Caco-2 (cell line): Measurements from ENCODE around the gene LHX3. TPM values are rescaled to one million over a fixed set of nuclear protein-coding genes. Genes with fewer than 3 reads are reported as not detected.
A peak's percentile ranks its signal among the peaks of the same experiment; 100 is the strongest.

Experiments
- BruUV-seq: library from RNA; stranded (reverse); fragments of 400-500 nt; replicated peaks from 2 replicates; lab custom pipeline; 2021; lab: Mats Ljungman, UMichigan
- CTCF ChIA-PET: fragments of 300-600 bp; sonication (Branson Sonifier 250); formaldehyde crosslinking; loops from one replicate; lab custom pipeline; 2022; ENCODE audit warnings: antibody characterized with exemption; lab: Charles Lee
- POLR2A ChIA-PET: fragments of 300-600 bp; sonication (Branson Sonifier 250); formaldehyde crosslinking; loops from one replicate; lab custom pipeline; 2022; ENCODE audit warnings: antibody characterized with exemption; lab: Charles Lee
- DNase-seq, 2 experiments: peaks; one replicate each; pipeline versions ENCODE4 v3.0.0 to v3.0.0-alpha.2; 2020 to 2022
- H3K27me3 ChIP-seq: replicated peaks from 2 replicates; pipeline ENCODE4 v1.6.0; 2011; ENCODE audit warnings: low read length; ENCODE audit not compliant: control insufficient read depth, insufficient read depth
- H3K36me3 ChIP-seq: 2 replicates; pipeline ENCODE4 v1.5.1; 2011; ENCODE audit warnings: low read length; ENCODE audit not compliant: control insufficient read depth, insufficient read depth
- H3K4me1 ChIP-seq: fragments of 250-450 bp; sonication (Bioruptor Pico); 2 replicates; pipeline ENCODE4 v1.5.1; 2020; ENCODE audit warnings: mild to moderate bottlenecking
- H3K4me3 ChIP-seq: 2 replicates; pipeline ENCODE4 v1.5.1; 2011; ENCODE audit warnings: low read depth, mild to moderate bottlenecking, control low read depth, low read length
- H3K9me3 ChIP-seq: fragments of 250-450 bp; sonication (Bioruptor Pico); 2 replicates; pipeline ENCODE4 v1.5.1; 2020; ENCODE audit warnings: mild to moderate bottlenecking, moderate library complexity
- H3K27ac Mint-ChIP-seq: one replicate; pipeline ENCODE4 v1.8.0; 2022; ENCODE audit warnings: mixed read lengths; ENCODE audit not compliant: unreplicated experiment
- H3K27me3 Mint-ChIP-seq: one replicate; pipeline ENCODE4 v1.8.0; 2022; ENCODE audit warnings: mixed read lengths; ENCODE audit not compliant: insufficient read depth, unreplicated experiment
- H3K36me3 Mint-ChIP-seq: one replicate; pipeline ENCODE4 v1.8.0; 2022; ENCODE audit warnings: mild to moderate bottlenecking, mixed read lengths; ENCODE audit not compliant: insufficient read depth, unreplicated experiment
- H3K4me1 Mint-ChIP-seq: one replicate; pipeline ENCODE4 v1.8.0; 2022; ENCODE audit warnings: low read depth, mixed read lengths; ENCODE audit not compliant: unreplicated experiment
- H3K4me3 Mint-ChIP-seq: one replicate; pipeline ENCODE4 v1.8.0; 2022; ENCODE audit warnings: mild to moderate bottlenecking, moderate library complexity, mixed read lengths; ENCODE audit not compliant: unreplicated experiment
- H3K9me3 Mint-ChIP-seq: one replicate; pipeline ENCODE4 v1.8.0; 2022; ENCODE audit warnings: mixed read lengths; ENCODE audit not compliant: unreplicated experiment
- CTCF ChIP-seq, 2 experiments: fragments of 200-600 bp in 1 of 2; IDR thresholded peaks; 1 replicate in 1 of 2; 2 replicates in 1 of 2; pipeline versions ENCODE4 v1.5.1 to v1.8.0; 2011 to 2022; ENCODE audit warnings: antibody characterized with exemption in 1 of 2, control low read depth in 1 of 2, inconsistent platforms in 1 of 2, low read depth in 1 of 2, low read length in 1 of 2, mild to moderate bottlenecking in 1 of 2, moderate library complexity in 1 of 2; ENCODE audit not compliant: insufficient read depth in 1 of 2, severe bottlenecking in 1 of 2, unreplicated experiment in 1 of 2
- intact Hi-C: fragments of 100-400 bp; cut with micrococcal nuclease; formaldehyde crosslinking; loops from one replicate; pipeline ENCODE4 v1.10.0; 2022; ENCODE audit not compliant: unreplicated experiment
- total RNA-seq: library from RNA; stranded (reverse); gene quantifications from 2 replicates; pipeline ENCODE4 v1.2.3, GENCODE V29; 2022

The LHX3 gene
- total RNA-seq, 1 experiment from 2014 or later, result 1.2 TPM

- Histone ChIP-seq H3K4me3 (peak overlapping the region; percentile 19), H3K36me3 (no peaks in the 10 kb centered on the region), H3K4me1 (peaks cover 12% of the 10 kb centered on the region), H3K9me3 (no peaks in the 10 kb centered on the region), H3K27me3 (no peaks in the 10 kb centered on the region)
- ChIA-PET CTCF (no interaction called here), POLR2A (no interaction called here)
- no TSS peak for BruUV-seq
- TF ChIP-seq CTCF (IDR thresholded peaks at IDR 0.05; ENCODE audit: insufficient read depth in 1 of 2, low read depth in 1 of 2, low read length in 1 of 2, severe bottlenecking in 1 of 2, unreplicated experiment in 1 of 2), result no peak
- Mint-ChIP-seq H3K36me3 (no peaks in the 10 kb centered on the region), H3K4me1 (peaks cover 10% of the 10 kb centered on the region), H3K27me3 (no peaks in the 10 kb centered on the region), H3K27ac (no peak overlapping the region), H3K4me3 (peak overlapping the region; percentile 51), H3K9me3 (no peaks in the 10 kb centered on the region)
- intact Hi-C loops, result no loop called here
- no peak for DNase-seq
Measured at GRCh38 chr9:136193127-136193890, 11.6 kb downstream of the LHX3 start.

GRCh38 chr9:136192289-136193126 lies 12.4 kb downstream of the LHX3 start:
- Histone ChIP-seq H3K4me3 (no peak overlapping the region), H3K9me3 (no peaks in the 10 kb centered on the region), H3K27me3 (no peaks in the 10 kb centered on the region), H3K4me1 (peaks cover 12% of the 10 kb centered on the region), H3K36me3 (no peaks in the 10 kb centered on the region)
- POLR2A ChIA-PET, result no interaction called here
- BruUV-seq, result no TSS peak
- no peak for DNase-seq
- no peaks in the 10 kb centered on the region for H3K9me3 Mint-ChIP-seq
- CTCF ChIA-PET, result interaction anchor here (0.7 kb wide), 1 partner anchor 258 kb away, joined by 3 read pairs; no protein-coding TSS in a partner anchor
- intact Hi-C loops, result no loop called here
- H3K27ac Mint-ChIP-seq, result no peak overlapping the region
- no peak overlapping the region for H3K4me3 Mint-ChIP-seq
- no peaks in the 10 kb centered on the region for H3K27me3 Mint-ChIP-seq
- H3K4me1 Mint-ChIP-seq, result peaks cover 10% of the 10 kb centered on the region
- no peaks in the 10 kb centered on the region for H3K36me3 Mint-ChIP-seq
- no peak for TF ChIP-seq CTCF (IDR thresholded peaks at IDR 0.05; ENCODE audit: insufficient read depth in 1 of 2, low read depth in 1 of 2, low read length in 1 of 2, severe bottlenecking in 1 of 2, unreplicated experiment in 1 of 2)

GRCh38 chr9:136191960-136192286 lies 13.0 kb downstream of the LHX3 start:
- intact Hi-C loops, result no loop called here
- Mint-ChIP-seq H3K9me3 (no peaks in the 10 kb centered on the region), H3K4me1 (peaks cover 9% of the 10 kb centered on the region), H3K27me3 (no peaks in the 10 kb centered on the region), H3K27ac (no peak overlapping the region), H3K4me3 (no peak overlapping the region), H3K36me3 (no peaks in the 10 kb centered on the region)
- no peak for DNase-seq
- Histone ChIP-seq H3K4me1 (peaks cover 9% of the 10 kb centered on the region), H3K36me3 (no peaks in the 10 kb centered on the region), H3K4me3 (no peak overlapping the region), H3K9me3 (no peaks in the 10 kb centered on the region), H3K27me3 (no peaks in the 10 kb centered on the region)
- ChIA-PET POLR2A (no interaction called here), CTCF (interaction anchor here (0.7 kb wide), 1 partner anchor 257 kb away, joined by 3 read pairs; no protein-coding TSS in a partner anchor)
- BruUV-seq, result no TSS peak
- TF ChIP-seq CTCF (IDR thresholded peaks at IDR 0.05; ENCODE audit: insufficient read depth in 1 of 2, low read depth in 1 of 2, low read length in 1 of 2, severe bottlenecking in 1 of 2, unreplicated experiment in 1 of 2), result no peak
